Stimulated activated CD8-positive, alpha-beta memory T cell treated with anti-CD3 and anti-CD28 coated beads, Interleukin-15, amount 100 ng/mL, for 48 hours (primary cell): Measurements from ENCODE around the gene ZC3H12A.

Experiments used
- DNase-seq, 2 donors: peaks; one replicate each; pipeline ENCODE4 v3.0.0-alpha.2; 2020; ENCODE audit warnings: low read depth in 2 of 2

The ZC3H12A gene

DNA sequence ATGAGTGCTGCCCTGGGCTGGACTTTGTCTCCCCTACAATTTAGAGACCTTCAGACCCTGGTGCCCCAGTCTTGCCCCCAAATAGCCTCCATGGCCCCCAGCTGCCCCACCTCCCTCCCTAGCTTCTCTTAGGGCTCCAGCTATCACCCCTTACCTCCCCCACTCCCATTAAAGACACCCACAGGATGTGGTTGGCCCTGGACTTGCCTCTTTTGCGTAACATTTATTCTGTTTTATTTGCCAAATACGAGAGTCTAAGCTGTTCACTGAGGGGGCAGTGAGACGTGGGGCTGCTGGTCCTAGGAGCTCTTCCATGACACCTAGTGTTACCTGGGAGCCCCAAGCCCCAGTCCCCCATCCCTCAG lies 4.5 kb downstream of the ZC3H12A start:
- no peak for DNase-seq

DNA sequence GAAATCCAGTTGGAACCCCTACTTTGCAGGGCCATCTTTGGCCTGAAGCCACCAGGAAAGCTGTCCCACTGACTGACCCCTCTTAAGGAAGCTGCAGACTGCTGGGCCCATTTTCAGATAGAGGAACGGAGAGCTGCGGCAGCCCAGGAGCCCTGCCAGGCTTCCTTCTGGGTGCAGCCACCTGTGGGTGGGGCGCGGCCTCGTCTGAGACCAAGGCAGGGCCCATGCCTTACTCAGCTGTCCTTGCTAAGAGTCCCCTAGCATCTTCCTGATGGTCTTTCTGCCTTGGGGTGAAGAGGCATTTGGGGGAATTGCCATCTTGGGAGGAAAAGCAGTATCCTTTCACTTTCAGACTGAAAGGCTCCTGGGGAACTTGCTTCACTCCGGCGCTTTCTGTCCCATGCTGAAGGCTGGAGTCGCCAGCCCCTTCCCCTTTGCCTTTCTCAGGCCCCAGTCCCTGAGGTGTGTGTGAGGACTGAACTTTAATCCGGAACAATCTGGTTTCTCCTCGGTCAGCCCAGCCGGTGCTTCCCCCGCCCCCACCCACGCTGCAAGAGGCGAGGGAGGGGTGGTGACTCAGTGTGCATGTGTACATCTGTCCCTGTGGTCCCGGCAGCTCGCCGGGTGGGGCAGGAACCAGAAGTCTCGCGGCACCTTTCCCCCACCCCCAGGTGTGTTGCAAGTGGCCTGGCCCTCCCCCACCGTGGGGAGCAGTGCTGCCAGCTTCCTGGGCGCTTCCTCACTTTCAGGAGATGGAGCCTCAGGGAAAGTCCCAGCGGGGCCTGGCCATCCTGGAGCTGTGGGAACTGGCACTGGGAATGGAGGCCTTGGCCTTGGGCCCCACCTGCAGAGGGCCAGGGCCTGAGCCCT lies 5.1 kb downstream of the ZC3H12A start:
- DNase-seq, result peak; percentile 92 to 93

DNA sequence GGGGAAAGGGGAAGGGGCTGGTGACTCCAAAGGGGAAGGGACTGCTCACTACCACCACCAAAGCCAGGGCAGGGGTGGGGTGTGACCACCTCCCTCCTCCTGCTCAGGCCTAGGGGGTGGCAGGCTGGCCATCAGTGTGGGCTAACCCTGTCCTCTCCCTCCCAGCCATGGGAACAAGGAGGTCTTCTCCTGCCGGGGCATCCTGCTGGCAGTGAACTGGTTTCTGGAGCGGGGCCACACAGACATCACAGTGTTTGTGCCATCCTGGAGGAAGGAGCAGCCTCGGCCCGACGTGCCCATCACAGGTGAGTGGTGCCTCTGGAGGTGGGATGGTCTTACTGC lies 5.7 kb downstream of the ZC3H12A start:
- DNase-seq, result no peak

DNA sequence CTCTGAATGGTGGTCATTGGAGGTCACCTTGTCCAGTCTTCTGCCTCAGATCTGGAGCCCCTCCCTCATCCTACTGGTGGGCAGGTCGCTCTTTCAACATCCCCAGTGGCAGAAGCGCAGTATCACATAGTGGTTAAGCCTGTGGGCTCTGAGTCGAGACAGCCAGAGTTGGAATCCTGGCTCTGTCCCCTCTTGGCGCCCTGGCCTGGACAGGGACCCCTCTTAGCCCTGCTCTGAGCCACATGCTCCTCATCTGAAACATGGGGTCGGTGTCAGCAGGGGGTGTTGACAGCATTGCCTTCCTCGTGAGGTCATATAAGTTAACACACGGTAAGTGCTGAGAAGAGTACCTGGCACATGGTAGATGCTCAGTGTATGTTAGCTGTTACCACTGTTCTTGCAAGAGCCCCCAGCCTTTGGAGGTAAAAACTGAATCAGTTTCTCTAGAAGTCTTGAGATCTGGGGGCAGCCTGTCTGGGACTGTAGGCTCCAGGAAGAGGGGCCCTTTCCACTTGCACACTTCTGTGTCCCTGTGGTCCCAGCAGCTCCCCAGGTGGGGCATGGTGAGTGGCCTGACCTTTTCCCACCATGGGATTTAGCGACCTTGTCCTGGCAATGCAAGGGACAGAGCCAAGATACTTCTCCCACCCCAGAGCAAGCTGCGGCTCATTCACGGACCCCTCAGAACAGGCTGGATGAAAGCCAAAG lies 6.4 kb downstream of the ZC3H12A start:
- DNase-seq, result no peak

DNA sequence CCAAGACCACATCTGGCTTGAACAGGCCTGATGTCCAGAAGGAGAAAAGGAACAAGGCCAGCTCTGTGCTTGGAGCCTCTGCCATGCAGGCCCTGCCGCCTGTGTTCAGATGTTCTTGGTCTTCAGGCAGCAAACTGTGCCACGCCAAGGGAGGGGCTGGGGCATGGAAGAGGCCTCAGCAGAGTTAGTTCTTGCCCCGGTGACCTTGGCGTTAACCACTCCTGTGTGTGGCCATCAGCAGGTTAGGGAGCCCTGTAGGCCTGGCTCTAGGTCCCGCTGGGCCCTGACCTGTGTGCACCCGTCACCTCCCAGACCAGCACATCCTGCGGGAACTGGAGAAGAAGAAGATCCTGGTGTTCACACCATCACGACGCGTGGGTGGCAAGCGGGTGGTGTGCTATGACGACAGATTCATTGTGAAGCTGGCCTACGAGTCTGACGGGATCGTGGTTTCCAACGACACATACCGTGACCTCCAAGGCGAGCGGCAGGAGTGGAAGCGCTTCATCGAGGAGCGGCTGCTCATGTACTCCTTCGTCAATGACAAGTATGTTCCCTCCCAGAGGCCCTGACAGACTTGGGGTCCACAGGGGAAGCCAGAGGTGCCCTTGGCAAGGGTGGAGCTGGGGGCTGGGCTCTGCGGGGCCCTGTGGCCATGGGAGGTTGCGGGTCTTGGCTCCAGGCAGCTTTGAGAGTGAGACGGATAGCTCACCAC lies 7.1 kb downstream of the ZC3H12A start:
- DNase-seq, result no peak

DNA sequence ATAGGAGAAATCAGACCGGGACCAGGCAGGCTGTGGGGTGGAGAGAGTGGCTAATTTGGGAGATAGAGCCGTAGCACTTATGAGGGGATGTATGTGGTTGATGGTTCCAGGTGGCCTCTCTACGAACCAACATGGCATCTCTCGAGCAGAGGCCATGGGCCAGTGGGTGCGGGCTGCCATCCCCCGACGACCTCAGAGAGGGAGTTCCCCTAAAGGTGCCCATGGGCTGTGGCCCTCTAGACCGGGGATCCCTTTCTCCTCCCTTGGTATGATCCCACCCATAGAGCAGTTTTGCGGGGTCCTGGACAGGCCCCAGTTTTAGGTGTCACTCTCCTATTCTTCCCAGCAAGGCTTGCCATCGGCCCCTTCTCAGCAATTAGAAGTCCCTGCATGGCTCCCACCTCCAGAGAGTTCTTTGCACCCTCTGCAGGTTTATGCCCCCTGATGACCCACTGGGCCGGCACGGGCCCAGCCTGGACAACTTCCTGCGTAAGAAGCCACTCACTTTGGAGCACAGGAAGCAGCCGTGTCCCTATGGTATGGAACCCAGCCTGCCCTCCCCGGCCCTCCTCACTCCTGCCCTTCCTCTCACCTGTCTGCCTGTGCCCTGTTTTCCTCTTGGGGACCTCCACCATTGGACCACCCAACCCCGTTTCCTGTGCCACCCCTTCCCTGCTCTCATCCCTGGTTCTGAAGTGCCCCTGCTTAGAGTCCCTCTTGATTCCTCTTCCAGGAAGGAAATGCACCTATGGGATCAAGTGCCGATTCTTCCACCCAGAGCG lies 7.8 kb downstream of the ZC3H12A start:
- no peak for DNase-seq

DNA sequence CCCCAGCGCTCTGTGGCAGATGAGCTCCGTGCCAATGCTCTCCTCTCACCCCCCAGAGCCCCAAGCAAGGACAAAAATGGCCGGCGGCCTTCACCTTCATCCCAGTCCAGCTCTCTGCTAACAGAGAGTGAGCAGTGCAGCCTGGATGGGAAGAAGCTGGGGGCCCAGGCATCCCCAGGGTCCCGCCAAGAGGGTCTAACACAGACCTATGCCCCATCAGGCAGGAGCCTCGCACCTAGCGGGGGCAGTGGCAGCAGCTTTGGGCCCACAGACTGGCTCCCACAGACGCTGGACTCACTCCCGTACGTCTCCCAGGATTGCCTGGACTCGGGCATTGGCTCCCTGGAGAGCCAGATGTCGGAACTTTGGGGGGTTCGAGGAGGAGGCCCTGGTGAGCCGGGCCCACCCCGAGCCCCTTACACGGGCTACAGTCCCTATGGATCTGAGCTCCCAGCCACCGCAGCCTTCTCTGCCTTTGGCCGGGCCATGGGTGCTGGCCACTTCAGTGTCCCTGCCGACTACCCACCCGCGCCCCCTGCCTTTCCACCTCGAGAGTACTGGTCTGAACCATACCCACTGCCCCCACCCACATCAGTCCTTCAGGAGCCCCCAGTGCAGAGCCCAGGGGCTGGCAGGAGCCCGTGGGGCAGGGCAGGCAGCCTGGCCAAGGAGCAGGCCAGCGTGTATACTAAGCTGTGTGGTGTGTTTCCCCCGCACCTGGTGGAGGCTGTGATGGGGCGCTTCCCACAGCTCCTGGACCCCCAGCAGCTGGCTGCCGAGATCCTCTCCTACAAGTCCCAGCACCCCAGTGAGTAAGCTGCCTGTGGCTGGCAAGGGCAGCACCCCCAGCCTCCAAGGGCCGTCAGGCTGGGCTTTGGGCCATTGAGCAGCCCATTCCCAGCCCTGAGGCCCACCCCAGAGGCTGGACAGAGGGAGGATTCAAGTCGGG lies 8.7 kb downstream of the ZC3H12A start:
- no peak for DNase-seq

DNA sequence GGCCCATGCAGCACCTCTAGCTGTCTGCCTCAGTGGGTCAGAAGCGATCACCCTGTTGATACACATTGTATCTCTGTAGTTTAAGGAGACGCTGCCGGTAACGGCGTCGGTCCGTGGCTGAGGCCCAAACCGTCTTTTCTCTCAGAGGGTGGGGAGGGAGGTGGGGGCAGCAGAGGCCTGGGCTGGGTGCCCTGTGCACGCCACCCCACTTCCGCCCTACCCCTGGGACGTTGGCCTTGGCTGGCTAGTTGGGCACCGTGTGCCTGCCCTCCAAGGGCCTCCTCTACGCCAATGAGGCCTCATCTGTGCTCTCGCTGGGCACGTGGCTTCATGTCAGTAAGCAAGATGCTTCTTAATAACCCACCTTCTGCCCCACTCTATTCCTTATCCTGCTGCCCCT lies 9.4 kb downstream of the ZC3H12A start:
- no peak for DNase-seq

DNA sequence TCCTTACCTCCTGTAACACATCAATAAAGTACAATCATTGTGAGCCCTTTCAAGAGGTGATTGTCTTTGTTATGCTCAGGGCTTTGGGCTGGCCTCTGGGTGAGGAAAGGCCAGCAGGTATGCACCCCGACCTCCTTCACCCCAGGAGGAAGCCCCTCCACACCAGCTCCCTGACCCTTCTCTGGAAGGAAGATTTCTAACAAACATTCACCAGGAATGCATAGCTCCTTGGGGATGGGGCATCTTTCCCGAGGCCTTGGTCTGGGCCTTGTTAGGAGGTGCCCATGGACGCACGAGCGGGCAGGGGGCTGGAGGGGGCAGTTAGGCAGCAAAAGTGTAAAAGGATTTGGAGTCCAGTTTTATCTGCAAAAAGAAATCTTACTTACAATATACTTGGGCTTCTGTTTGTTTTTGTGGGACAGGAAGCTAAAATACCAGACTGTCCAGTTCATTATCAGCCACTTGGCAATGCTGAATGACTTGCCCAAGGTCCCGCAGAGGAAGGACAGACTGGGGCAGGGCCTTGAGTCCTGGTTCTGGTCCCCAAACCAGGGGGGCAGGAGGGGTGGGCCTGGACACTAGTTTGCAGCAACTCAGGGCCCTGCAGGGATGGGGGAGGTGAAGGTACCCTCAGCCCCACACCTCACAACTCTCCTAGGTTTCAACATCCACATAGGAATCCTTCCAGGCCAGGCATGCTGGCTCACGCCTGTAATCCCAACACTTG lies 10.1 kb downstream of the ZC3H12A start:
- no peak for DNase-seq

DNA sequence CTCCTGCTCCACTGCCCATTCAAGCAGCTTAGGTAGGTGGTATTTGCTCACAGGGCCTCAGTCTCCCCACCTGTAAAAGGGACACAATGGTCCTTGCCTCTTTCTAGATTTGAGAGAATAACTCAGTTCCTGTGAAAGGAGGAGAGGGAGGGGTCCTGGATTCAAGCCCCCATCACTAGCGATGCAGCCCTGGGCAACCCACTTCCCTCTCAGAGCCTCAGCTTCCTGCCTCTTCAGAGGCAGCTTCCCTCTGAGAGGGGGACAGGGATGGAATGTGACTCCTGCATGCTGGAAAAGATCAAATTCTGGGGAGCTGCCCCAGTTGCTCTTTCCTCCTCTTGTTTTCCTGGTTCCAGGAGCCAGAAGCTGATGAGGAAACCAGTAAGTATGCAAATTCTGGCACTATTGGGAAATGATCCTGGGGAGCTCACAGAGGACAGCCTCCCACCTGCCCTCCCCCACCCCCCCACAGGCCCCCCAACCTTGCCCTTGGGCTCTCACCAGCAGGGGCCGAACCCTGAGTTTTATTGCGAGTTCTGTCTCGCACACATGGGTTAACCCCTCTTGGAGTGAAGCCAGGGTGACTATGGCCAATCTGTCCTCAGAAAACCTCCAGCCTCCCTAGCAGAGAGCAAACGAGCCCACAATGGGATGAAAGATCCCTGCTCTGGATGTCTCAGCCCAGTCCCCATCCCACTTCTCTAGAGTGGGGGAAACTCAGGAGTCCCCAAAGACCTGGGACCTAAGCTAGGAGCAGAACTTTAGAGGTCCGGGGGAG lies 11.7 kb downstream of the ZC3H12A start:
- DNase-seq, result no peak

DNA sequence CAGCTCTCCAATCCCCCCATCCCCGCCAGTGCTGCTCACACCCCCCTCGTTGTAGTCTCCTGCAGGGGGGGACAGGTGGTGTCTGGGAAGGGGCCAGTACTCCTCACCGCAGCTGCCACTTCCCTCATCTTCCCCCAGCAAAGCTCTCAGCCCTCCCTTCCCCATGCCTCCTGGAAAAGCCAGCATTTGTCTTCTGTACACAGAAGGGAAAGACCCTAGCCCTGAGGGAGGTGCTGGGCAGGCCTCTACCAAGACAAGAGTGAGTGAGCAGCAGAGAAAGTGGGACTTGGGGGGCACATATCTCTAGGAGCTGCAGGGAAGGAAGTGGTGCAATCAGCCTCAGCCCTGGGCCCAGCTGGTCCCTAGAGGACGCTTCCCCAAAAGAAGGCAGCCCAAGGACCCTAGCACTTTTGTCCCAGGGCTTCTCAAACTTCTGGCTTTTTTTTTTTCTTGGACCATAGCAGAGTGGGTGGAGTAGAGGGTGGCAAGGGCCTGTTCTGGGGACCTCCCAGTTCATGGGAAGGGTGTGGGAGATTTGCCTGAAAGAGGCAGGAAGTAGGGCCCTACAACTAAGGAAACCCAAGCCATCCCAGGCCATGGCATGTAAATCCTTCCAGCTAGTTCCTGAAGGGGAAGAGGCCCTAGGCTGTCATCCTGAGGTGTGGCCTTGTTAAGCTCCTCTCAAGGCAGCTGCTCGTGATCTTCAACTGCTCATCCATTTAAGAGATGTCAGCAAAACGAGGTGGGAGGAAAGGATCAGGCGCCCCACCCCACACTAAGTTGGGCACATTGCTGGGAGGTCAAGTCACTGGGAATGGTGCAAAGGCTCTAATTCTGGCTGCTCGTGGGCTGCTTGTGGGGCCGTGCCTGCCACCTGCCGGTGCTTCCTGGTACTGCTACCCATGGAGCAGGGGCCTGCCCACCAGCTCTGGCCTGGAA lies 12.6 kb downstream of the ZC3H12A start:
- peak in 1 of 2 donors; percentile 60 for DNase-seq

DNA sequence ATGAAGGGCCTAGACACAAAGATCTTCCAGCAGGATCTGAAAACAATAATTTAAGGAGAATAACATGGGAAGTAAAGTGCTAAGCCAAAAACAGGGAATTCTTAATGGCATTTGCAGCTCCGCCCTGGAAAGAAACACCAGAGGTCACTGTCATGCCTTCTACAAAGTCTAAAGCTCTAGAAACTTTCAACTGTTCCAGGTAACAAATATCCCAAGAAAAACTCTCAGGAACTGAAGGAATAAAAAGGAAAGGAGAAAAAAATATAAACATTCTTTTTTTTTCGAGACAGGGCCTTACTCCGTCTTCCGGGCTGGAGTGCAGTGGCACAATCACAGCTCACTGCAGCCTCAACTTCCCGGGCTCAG lies 13.2 kb downstream of the ZC3H12A start:
- no peak for DNase-seq

DNA sequence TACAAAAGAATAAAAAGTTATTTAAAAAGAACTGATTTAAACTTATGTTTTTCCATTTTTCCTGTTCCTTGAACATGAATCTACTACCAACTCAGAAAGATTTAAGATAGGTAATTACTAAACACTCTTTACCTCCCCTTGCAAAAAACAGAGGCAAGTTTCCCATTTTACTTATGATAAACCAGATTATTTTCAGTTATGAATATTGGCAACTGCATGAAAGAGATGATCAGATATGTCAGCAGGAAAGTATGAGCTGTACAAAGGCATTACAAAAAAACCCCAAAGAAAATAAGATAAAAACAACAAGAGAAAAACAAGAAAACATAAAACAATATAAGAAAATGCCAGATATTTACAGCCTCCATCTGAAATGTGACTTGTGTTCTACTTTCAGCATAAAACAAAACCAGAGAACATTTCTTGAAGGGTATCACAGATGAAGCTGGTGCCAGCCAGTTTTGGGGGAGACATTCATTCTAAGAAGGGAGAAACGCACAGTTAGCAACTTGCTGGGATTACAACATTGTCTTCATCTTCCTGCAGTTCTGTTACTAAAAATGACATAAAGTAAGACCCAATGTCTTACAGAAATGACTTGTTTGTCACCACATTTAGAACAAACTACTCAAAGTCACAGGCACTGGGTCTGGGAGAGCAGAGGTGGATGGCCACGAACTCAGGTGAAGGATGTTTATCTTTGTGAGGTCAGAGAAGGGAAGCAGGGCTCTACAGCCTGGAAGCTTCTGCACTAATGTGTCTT lies 19.1 kb downstream of the ZC3H12A start:
- DNase-seq, result no peak

DNA sequence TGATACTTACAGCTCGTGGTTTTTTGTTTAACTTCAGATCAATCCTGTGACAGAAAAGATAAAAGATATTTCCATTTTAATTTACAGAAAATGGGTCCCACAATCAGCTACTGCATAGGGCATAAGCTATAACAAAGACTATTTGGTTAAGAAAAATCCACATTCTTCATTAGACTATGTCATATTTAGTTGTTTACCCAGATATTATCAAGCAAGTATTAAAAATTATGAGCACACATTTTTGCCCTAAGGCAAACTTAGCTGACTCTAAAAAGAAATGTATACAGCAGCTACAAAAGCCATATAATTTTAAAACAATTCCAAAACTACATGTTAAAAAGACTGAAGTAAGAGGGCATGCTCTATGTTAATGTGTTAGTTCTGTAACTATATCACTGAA lies 21.5 kb downstream of the ZC3H12A start:
- no peak for DNase-seq

DNA sequence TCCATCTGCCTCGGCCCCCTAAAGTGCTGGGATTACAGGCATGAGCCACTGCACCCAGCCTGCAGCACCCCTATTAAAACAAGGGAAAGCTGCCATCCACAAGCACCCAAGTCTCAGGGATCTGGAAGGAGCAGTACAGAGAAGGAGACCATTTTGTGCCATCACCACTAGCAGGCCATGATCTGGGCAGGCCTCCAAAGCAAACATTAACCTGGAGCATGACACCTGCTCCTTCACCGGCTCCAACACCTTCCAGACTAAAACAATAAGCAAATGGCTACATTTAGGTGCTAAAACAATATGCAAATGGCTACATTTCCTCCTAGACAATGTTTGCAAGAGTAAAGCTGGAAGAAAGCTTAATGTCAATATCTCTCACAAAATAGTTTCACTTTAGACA lies 23.5 kb downstream of the ZC3H12A start:
- DNase-seq, result no peak

DNA sequence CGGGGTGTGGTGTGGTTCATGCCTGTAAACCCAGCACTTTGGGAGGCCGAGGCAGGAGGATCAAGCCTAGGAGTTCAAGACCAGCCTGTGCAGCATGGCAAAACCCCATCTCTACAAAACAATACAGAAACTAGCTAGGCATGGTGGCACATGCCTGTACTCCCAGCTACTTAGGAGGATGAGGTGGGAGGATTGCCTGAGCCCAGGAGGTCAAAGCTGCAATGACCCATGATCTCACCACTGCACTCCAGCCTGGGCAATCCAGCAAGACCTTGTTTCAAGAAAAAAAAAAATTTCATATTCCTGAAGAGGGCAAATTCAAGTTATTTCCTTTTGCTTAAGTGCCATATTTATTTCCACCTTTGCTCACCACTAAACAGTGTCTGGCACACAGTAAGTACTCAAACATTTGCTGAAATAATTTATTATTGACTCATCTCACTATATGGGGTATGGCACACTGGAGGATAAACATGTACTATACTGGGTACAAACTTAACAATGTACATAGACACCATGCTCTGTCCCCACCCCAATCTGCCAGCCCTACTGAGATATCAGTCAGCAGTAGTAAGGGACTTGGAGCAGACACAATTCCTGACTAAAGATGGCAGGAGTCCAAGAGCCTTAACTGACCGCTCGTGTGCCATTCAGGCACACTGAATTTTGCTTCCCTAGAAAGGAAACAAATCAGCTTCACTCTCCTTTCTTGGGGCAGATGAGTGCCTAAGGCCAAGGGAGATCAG lies 24.7 kb downstream of the ZC3H12A start:
- DNase-seq, result no peak

DNA sequence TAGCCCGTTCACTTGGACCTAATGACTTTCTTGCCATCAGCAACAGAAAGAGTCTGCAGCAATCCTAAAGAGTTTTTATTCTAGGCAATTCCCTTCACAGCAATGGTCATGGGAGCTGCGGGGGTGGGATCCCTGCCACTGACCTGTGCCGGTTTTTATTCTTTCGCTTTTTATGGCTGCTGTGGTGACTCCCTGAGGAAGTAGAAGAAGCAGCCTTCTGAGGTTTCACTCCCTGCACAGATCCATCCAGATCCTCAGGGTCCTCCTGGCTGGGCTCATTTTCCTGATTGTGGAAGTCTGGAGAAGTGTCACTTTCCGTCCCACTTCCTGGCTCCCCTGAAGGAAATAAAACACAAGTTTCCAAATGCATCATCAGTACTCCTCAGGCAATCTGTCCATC lies 27.3 kb downstream of the ZC3H12A start:
- no peak for DNase-seq
